Natural killer cell treated with Interleukin-12 subunit alpha and Interleukin-12 subunit beta and Interleukin-15 and Interleukin-18, amount 100 ng/mL, for 72 hours (primary cell): Measurements from ENCODE around the gene PIWIL4. TPM values are rescaled to one million over a fixed set of nuclear protein-coding genes. Genes with fewer than 3 reads are reported as not detected.

ENCODE experiments used
- ATAC-seq, 2 donors: fragments of 150-1000 bp; cut with Tn5 transposase in 1 of 2; sonication (Bioruptor Pico), chemical (Tn5 transposase) in 1 of 2; 2 replicates each; pipeline ENCODE4 v1.10.0; 2021
- DNase-seq: peaks from one replicate; pipeline ENCODE4 v3.0.0; 2022; ENCODE audit warnings: low spot score
- H3K27ac Mint-ChIP-seq, 2 donors: 1 replicate in 1 of 2; 2 replicates in 1 of 2; pipeline ENCODE4 v1.8.0; 2022; ENCODE audit warnings: mixed read lengths in 2 of 2, mild to moderate bottlenecking in 1 of 2, moderate library complexity in 1 of 2
- H3K27me3 Mint-ChIP-seq, 2 donors: 1 replicate in 1 of 2; 2 replicates in 1 of 2; pipeline ENCODE4 v1.8.0; 2022; ENCODE audit warnings: mixed read lengths in 2 of 2
- H3K36me3 Mint-ChIP-seq: one replicate; pipeline ENCODE4 v1.8.0; 2022; ENCODE audit warnings: mixed read lengths
- H3K4me1 Mint-ChIP-seq, 2 donors: 1 replicate in 1 of 2; 2 replicates in 1 of 2; pipeline ENCODE4 v1.8.0; 2022; ENCODE audit warnings: low read depth in 2 of 2, mixed read lengths in 2 of 2, mild to moderate bottlenecking in 1 of 2
- H3K4me3 Mint-ChIP-seq: one replicate; pipeline ENCODE4 v1.8.0; 2022; ENCODE audit warnings: mixed read lengths
- H3K9me3 Mint-ChIP-seq: 2 replicates; pipeline ENCODE4 v1.8.0; 2022; ENCODE audit warnings: mixed read lengths
- total RNA-seq, 2 donors: library from RNA; stranded (reverse); gene quantifications; one replicate each; pipeline ENCODE4 v1.2.3, GENCODE V29; 2022

Gene PIWIL4
- 1 to 10 TPM in 1 of 2 donors, under 1 TPM in 1; 0.86 to 1.6 TPM for total RNA-seq

DNA sequence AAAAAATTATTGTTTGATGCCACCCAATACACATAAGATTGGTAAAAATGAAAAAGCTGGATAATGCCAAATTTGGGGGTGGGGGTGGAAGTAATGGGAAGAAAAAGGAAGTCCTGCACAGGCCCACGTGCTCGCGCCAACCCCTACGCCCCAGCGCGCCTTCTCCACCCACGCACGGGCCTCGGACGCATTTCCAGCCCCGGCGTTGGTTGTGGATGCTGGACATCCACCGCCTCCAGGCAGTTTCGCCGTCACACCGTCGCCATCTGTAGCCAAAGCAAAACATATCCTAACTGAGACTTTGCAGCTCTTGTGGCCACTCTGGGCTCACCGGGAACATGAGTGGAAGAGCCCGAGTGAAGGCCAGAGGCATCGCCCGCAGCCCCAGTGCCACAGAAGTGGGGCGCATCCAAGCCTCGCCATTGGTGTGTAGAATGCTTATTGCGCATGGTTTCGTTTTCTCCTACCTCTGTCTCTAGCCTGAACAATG, at the start of gene PIWIL4:
PIWIL4 (plus strand) TSS at position 188 of the 490 bp plus-strand sequence; CDS start at position 339, 151 bp downstream.
- no peaks in the 10 kb centered on the region for H3K4me1 Mint-ChIP-seq
- H3K4me3 Mint-ChIP-seq, result no peak within 1 kb of the TSS
- ATAC-seq (no peak), DNase-seq (no peak)
- H3K27ac Mint-ChIP-seq, result no peak within 1 kb of the TSS
- no peaks in the 10 kb centered on the region for H3K27me3 Mint-ChIP-seq
- H3K9me3 Mint-ChIP-seq, result no peaks in the 10 kb centered on the region
- H3K36me3 Mint-ChIP-seq, result no peaks in the 10 kb centered on the region

GRCh38 chr11:94518300-94518699, 48.9 kb upstream of the PIWIL4 start:
- H3K9me3 Mint-ChIP-seq, result no peaks in the 10 kb centered on the region
- H3K4me1 Mint-ChIP-seq, result peaks cover 0 to under 1% of the 10 kb centered on the region in 2 donors
- H3K36me3 Mint-ChIP-seq, result no peaks in the 10 kb centered on the region
- ATAC-seq, result no peak
- peaks cover 7 to 14% of the 10 kb centered on the region in 2 donors for H3K27me3 Mint-ChIP-seq
- DNase-seq, result no peak
- no peak overlapping the region for H3K27ac Mint-ChIP-seq
- H3K4me3 Mint-ChIP-seq, result no peak overlapping the region

- Mint-ChIP-seq H3K4me1 (no peaks in the 10 kb centered on the region), H3K4me3 (no peak overlapping the region), H3K27ac (no peak overlapping the region), H3K36me3 (no peaks in the 10 kb centered on the region), H3K9me3 (no peaks in the 10 kb centered on the region), H3K27me3 (peaks cover 13 to 21% of the 10 kb centered on the region in 2 donors)
- no peak for ATAC-seq
- DNase-seq, result no peak
These were observed 47.6 kb upstream of the PIWIL4 start for GRCh38 chr11:94519478-94520084.

GRCh38 chr11:94521684-94522083, 45.5 kb upstream of the PIWIL4 start:
- H3K9me3 Mint-ChIP-seq, result no peaks in the 10 kb centered on the region
- H3K4me3 Mint-ChIP-seq, result no peak overlapping the region
- H3K36me3 Mint-ChIP-seq, result no peaks in the 10 kb centered on the region
- no peak overlapping the region for H3K27ac Mint-ChIP-seq
- ATAC-seq (no peak), DNase-seq (no peak)
- H3K27me3 Mint-ChIP-seq, result peaks cover 15 to 23% of the 10 kb centered on the region in 2 donors
- H3K4me1 Mint-ChIP-seq, result no peaks in the 10 kb centered on the region

GRCh38 chr11:94524341-94524740, 42.8 kb upstream of the PIWIL4 start:
- Mint-ChIP-seq H3K27ac (no peak overlapping the region), H3K4me3 (no peak overlapping the region), H3K9me3 (no peaks in the 10 kb centered on the region), H3K36me3 (no peaks in the 10 kb centered on the region), H3K27me3 (peaks cover 23 to 47% of the 10 kb centered on the region in 2 donors), H3K4me1 (no peaks in the 10 kb centered on the region)
- DNase-seq, result no peak
- ATAC-seq, result no peak

DNA sequence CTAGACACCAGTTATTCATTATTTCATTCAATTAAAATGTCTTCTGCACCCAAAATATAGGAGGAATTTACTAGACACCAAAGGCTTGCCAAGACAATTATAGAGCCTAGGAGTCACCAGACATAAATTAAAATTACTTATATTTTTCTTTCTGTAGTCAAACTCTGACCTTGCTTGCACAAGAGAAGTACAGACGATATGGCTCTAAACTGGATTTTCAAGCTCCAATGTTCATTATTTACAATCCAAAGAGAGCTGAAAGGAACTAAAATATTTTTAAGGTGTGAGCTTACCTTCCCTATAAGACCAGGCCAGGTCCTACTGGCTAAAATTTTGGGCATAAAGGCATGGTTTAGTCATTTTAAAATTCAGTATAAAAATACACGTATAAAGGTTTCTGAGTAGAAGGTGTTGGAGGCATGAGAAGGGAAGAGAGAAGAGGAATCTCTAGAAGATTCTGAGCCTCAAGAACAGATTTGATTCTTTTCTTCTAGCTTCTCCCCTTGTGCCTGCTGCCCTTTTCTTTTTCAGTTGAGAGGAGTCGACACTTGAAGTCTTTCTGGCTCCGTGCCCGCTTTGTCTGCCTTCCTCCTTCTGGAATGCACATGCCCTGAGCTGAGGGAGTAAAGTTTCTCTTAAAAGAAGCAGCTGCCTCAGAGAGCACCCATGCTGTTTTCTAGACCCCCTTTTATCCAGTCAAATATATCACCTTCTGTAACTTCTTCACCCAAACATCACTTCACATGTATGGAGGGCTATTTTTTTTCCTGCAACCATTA, 41.4 kb upstream of the PIWIL4 start:
- ATAC-seq, result no peak
- no peaks in the 10 kb centered on the region for H3K4me1 Mint-ChIP-seq
- no peaks in the 10 kb centered on the region for H3K36me3 Mint-ChIP-seq
- H3K27ac Mint-ChIP-seq, result no peak overlapping the region
- H3K27me3 Mint-ChIP-seq, result peaks cover 25 to 47% of the 10 kb centered on the region in 2 donors
- DNase-seq, result no peak
- H3K4me3 Mint-ChIP-seq, result no peak overlapping the region
- H3K9me3 Mint-ChIP-seq, result no peaks in the 10 kb centered on the region

GRCh38 chr11:94526645-94527438, 40.3 kb upstream of the PIWIL4 start:
- no peaks in the 10 kb centered on the region for H3K36me3 Mint-ChIP-seq
- H3K27me3 Mint-ChIP-seq, result peaks cover 25 to 51% of the 10 kb centered on the region in 2 donors
- ATAC-seq, result no peak
- no peaks in the 10 kb centered on the region for H3K9me3 Mint-ChIP-seq
- no peak overlapping the region for H3K4me3 Mint-ChIP-seq
- DNase-seq, result no peak
- H3K27ac Mint-ChIP-seq, result no peak overlapping the region
- H3K4me1 Mint-ChIP-seq, result no peaks in the 10 kb centered on the region

- no peak for ATAC-seq
- Mint-ChIP-seq H3K4me3 (no peak overlapping the region), H3K4me1 (no peaks in the 10 kb centered on the region), H3K27me3 (peaks cover 26 to 56% of the 10 kb centered on the region in 2 donors), H3K36me3 (no peaks in the 10 kb centered on the region), H3K27ac (no peak overlapping the region), H3K9me3 (no peaks in the 10 kb centered on the region)
- no peak for DNase-seq
These were observed 38.6 kb upstream of the PIWIL4 start for GRCh38 chr11:94528551-94528950.

DNA sequence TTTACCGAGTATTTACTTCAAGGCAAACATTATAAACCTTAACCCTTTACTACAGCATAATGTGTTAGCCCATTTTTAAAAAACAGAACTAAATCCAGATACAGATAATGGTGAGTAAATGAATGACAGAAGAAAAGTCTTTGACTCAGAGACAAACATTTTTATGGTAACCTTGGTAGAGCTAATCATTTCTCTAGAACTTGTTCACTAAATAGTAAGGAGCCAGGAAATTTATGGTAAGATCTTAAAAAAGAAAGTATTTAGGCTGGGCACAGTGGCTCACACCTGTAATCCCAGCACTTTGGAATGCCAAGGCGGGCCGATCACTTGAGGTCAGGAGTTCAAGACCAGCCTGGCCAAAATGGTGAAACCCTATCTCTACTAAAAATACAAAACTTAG, 35.0 kb upstream of the PIWIL4 start:
- Mint-ChIP-seq H3K9me3 (no peaks in the 10 kb centered on the region), H3K27ac (no peak overlapping the region), H3K4me3 (no peak overlapping the region), H3K4me1 (no peaks in the 10 kb centered on the region), H3K36me3 (no peaks in the 10 kb centered on the region), H3K27me3 (peaks cover 26 to 53% of the 10 kb centered on the region in 2 donors)
- DNase-seq, result no peak
- no peak for ATAC-seq

- DNase-seq (no peak), ATAC-seq (no peak)
- H3K36me3 Mint-ChIP-seq, result no peaks in the 10 kb centered on the region
- H3K9me3 Mint-ChIP-seq, result no peaks in the 10 kb centered on the region
- H3K4me1 Mint-ChIP-seq, result no peaks in the 10 kb centered on the region
- no peak overlapping the region for H3K4me3 Mint-ChIP-seq
- H3K27ac Mint-ChIP-seq, result no peak overlapping the region
- H3K27me3 Mint-ChIP-seq, result peaks cover 27 to 46% of the 10 kb centered on the region in 2 donors
These were observed 34.0 kb upstream of the PIWIL4 start for GRCh38 chr11:94533206-94533605.

DNA sequence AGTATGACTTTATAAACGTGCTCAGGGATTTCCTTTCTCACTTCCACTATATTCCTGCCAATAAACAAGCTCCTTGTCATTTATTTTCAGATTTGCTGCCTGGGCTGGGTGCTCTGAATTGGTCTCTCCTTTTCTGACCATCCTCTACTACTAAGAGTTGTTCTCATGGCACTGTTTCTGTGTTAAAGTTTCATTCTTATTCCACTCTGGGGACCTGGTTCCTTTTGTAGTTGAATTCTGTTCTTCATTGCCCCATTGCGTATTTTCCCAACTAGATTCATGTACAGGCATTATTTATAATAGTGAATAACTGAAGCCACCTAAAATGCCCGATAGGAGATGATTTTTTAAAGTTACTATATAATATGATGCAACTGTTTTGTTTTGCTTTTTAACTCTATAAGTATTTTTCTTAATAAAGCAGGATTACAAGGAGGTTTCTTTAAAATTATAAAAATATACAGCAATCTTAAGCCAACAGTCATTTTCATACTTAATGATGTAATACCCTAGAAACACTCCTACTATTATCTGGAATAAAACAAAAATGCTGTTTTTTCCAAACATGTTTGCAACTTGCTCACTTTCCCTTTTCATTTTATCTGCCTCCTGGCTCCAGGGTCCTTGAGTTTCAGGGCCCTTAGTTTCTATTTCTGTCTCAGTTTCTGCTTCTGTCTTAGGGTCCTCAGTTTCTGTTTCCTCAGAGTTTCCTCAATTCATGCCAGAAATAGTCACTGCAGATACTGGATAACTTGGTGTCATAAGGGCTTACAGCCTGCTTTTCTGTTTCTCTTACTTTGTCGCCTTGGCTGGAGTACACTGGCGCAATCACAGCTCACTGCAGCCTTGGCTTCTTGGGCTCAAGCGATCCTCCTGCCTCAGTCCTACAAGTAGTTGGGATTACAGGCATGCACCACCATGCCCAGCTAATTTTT, 33.2 kb upstream of the PIWIL4 start:
- Mint-ChIP-seq H3K36me3 (no peaks in the 10 kb centered on the region), H3K9me3 (no peaks in the 10 kb centered on the region), H3K27me3 (peaks cover 25 to 39% of the 10 kb centered on the region in 2 donors), H3K4me3 (no peak overlapping the region), H3K4me1 (no peaks in the 10 kb centered on the region), H3K27ac (no peak overlapping the region)
- DNase-seq (no peak), ATAC-seq (no peak)

GRCh38 chr11:94536386-94536785, 30.8 kb upstream of the PIWIL4 start:
- Mint-ChIP-seq H3K4me1 (no peaks in the 10 kb centered on the region), H3K9me3 (no peaks in the 10 kb centered on the region), H3K4me3 (no peak overlapping the region), H3K27me3 (peaks cover 30 to 34% of the 10 kb centered on the region in 2 donors), H3K36me3 (no peaks in the 10 kb centered on the region), H3K27ac (no peak overlapping the region)
- ATAC-seq (no peak), DNase-seq (no peak)

- no peaks in the 10 kb centered on the region for H3K36me3 Mint-ChIP-seq
- DNase-seq, result no peak
- H3K27ac Mint-ChIP-seq, result no peak overlapping the region
- peaks cover 30 to 34% of the 10 kb centered on the region in 2 donors for H3K27me3 Mint-ChIP-seq
- no peak for ATAC-seq
- no peaks in the 10 kb centered on the region for H3K9me3 Mint-ChIP-seq
- no peaks in the 10 kb centered on the region for H3K4me1 Mint-ChIP-seq
- H3K4me3 Mint-ChIP-seq, result no peak overlapping the region
These were observed 30.1 kb upstream of the PIWIL4 start for GRCh38 chr11:94537031-94537600.
